Pancreas (tissue), 10 donors: ENCODE data around the gene ITPR1. TPM values are rescaled to one million over a fixed set of nuclear protein-coding genes. Genes with fewer than 3 reads are reported as not detected.

Source experiments
- ATAC-seq, 4 donors: fragments of 200-7000 bp; cut with Tn5 transposase; one replicate each; pipeline versions ENCODE4 v1.8.0 to v1.9.1; 2020; ENCODE audit warnings: mild to moderate bottlenecking in 4 of 4, moderate library complexity in 4 of 4
- DNase-seq, 6 donors: peaks; one replicate each; pipeline ENCODE4 v3.0.0-alpha.2; 2020
- FAIRE-seq: peaks from 2 replicates; lab custom pipeline; 2012; peaks lifted over from hg19 to GRCh38; lab: Jason Lieb, UNC
- H3K27ac ChIP-seq, 4 donors: fragments of 200-600 bp; sonication (generic); 1 replicate in 3 of 4; 2 replicates in 1 of 4; pipeline versions ENCODE4 v1.5.0 to v1.8.0; 2020
- H3K27me3 ChIP-seq, 4 donors: fragments of 200-600 bp; one replicate each; pipeline ENCODE4 v1.8.0; 2021
- H3K36me3 ChIP-seq, 3 donors: fragments of 200-600 bp; sonication (generic) in 1 of 3; one replicate each; pipeline versions ENCODE4 v1.5.0 to v1.8.0; 2020 to 2021
- H3K4me1 ChIP-seq, 3 donors: fragments of 200-600 bp; one replicate each; pipeline ENCODE4 v1.8.0; 2021
- H3K4me3 ChIP-seq, 4 donors: fragments of 200-600 bp; sonication (generic) in 2 of 4; one replicate each; pipeline versions ENCODE4 v1.5.0 to v1.8.0; 2020 to 2021
- H3K9me3 ChIP-seq, 4 donors: fragments of 200-600 bp; one replicate each; pipeline ENCODE4 v1.8.0; 2021
- WGBS, 2 donors: extraction: QIAGEN DNeasy Blood & Tissue Kit; methylation state at CpG; one replicate each; pipeline ENCODE4 v1.1.7; 2013; 5-methylcytosine and 5-hydroxymethylcytosine counted together
- intact Hi-C, 3 donors: fragments of 100-400 bp; cut with DNase I; formaldehyde crosslinking; loops; one replicate each; pipeline versions ENCODE4 v1.11.1 to v1.14.2; 2022
- polyA plus RNA-seq, 2 donors: library from polyadenylated mRNA; stranded (reverse); fragments of 200-250 nt; gene quantifications; one replicate each; pipeline ENCODE4 v1.2.3, GENCODE V29; 2013
- total RNA-seq, 6 donors: library from RNA; stranded (reverse); fragmentation: NEBNext Ultra II Directional in 4 of 6; extraction: Animal tissue kit (Norgen Biotek cat#: 25700) in 4 of 6; gene quantifications; one replicate each; pipeline versions ENCODE4 v1.2.1 to v1.2.4, GENCODE V29; 2021 to 2023
- TF ChIP-seq, protein P1 (sequence below), 4 donors: fragments of 200-600 bp; sonication (generic) in 3 of 4; IDR thresholded peaks; one replicate each; pipeline versions ENCODE4 v1.5.0 to v1.8.0; 2021; ENCODE audit warnings: antibody characterized with exemption in 4 of 4
- donor health status: healthy with polysubstance abuse.
- donor health status: DM: no; HTN: no; CAD: no; lungs with moderate emphysema.
- donor health status: DM: no; HTN: no; CAD: no.
- donor health status: control.
- donor health status: control.
- donor health status: Bipolar disorder and iron deficiency.
- donor health status: DM: yes; HTN: yes; CAD: no.
- donor health status: DM: no; HTN: no; CAD: no.
- donor health status: DM: no; HTN: no; CAD: no.
- donor health status: DM: yes; HTN: yes; CAD: no.

Gene ITPR1
- total and polyA plus RNA-seq, 8 donors, result 4.5 to 19.1 (median 10.1) TPM

DNA sequence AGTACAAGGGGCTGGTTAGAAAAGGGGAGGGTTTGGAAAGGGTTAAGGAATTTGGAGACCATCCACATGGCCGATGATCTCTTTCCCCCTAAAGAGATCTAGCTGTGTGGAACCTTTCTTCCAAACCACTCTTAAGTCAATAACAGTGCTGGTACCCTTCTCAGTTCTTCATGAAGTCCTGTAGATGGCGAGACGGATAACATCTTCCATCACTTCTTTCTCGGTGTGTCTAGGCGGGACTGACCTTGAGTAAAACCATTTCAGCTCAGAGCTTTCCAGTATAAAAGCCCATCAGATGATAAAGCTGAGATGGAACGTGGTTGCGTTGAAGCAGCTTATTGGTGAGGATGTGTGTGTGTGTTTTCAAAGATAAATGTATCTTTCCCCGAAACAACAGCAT lies 334.6 kb downstream of the ITPR1 start:
- Histone ChIP-seq H3K4me1 (peaks cover 15 to 29% (median 21%) of the 10 kb centered on the region in 3 donors), H3K36me3 (no peaks in the 10 kb centered on the region), H3K27me3 (no peaks in the 10 kb centered on the region), H3K9me3 (no peaks in the 10 kb centered on the region), H3K27ac (peak overlapping the region in 1 of 4 donors; percentile 12), H3K4me3 (no peak overlapping the region)
- FAIRE-seq, result no peak
- intact Hi-C loops, result no loop called here
- TF ChIP-seq, protein P1, sequence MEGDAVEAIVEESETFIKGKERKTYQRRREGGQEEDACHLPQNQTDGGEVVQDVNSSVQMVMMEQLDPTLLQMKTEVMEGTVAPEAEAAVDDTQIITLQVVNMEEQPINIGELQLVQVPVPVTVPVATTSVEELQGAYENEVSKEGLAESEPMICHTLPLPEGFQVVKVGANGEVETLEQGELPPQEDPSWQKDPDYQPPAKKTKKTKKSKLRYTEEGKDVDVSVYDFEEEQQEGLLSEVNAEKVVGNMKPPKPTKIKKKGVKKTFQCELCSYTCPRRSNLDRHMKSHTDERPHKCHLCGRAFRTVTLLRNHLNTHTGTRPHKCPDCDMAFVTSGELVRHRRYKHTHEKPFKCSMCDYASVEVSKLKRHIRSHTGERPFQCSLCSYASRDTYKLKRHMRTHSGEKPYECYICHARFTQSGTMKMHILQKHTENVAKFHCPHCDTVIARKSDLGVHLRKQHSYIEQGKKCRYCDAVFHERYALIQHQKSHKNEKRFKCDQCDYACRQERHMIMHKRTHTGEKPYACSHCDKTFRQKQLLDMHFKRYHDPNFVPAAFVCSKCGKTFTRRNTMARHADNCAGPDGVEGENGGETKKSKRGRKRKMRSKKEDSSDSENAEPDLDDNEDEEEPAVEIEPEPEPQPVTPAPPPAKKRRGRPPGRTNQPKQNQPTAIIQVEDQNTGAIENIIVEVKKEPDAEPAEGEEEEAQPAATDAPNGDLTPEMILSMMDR (IDR thresholded peaks at IDR 0.05), result no peak
- WGBS, 2 donors, result 69 to 76% methylated on average over 8 of the region's 8 CpGs
- no peak for DNase-seq
- no peak for ATAC-seq

DNA sequence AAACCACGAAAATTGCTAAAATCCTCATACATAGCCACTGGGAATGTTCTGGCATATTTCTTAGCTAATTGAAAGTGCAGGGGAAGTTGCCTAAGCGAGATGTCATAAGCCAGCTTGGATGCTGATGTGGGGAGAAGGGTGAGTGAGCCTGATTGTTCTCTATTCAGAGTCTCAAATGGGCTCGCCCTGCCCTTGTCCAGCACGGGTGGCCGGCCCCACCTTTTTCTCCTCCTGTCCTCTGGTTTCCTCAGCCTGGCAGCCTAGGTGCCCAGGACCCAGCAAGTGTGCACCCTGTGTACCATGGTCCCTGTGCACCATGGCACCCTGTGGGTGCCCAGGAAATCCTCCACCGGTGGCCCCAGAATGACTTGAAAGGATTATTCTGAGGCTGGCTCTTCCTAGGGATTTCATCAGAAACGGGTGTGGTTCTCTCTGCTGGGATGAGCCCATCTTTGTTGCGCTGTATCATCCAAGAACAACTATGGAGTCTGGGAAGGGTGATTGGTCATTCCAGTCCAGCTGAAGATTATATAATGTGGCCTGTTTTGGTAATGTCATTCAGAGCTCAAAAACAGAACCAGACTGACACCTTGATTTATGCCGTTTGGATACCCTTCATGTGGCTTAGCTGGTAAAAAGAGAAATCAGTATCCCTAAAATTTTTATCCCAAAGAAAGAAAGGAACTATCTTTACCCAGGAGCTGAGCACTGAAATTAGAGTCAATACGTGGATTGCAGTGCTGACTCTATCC lies 335.3 kb downstream of the ITPR1 start:
- Histone ChIP-seq H3K4me3 (no peak overlapping the region), H3K9me3 (no peaks in the 10 kb centered on the region), H3K4me1 (peaks cover 15 to 29% (median 21%) of the 10 kb centered on the region in 3 donors), H3K27me3 (no peaks in the 10 kb centered on the region), H3K27ac (peak overlapping the region in 1 of 4 donors; percentile 12), H3K36me3 (no peaks in the 10 kb centered on the region)
- WGBS, 2 donors, result 90 to 91% methylated on average over 10 of the region's 10 CpGs
- DNase-seq, result no peak
- intact Hi-C loops, result no loop called here
- TF ChIP-seq, protein P1 (IDR thresholded peaks at IDR 0.05), result no peak
- no peak for ATAC-seq
- no peak for FAIRE-seq

DNA sequence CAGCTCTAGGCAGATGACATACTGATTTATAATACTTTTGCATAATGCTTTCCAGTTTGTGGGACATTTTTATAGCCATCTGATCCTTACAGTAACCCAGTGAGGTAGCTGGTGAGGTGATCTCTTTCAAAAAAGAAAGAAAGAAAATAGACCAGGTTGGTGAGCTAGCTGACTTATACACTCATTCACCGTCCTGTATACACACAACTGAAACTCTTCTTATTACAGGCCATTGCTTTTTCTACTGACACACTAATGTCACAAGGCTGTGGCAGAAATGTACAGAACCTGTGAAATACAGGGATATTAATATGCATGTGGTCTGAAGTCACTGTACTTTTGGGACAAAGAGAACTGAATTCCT lies 335.9 kb downstream of the ITPR1 start:
- H3K4me1 ChIP-seq, result peaks cover 15 to 29% (median 21%) of the 10 kb centered on the region in 3 donors
- DNase-seq (no peak), ATAC-seq (no peak), FAIRE-seq (no peak)
- intact Hi-C loops, result no loop called here
- H3K27ac ChIP-seq, result no peak overlapping the region
- TF ChIP-seq, protein P1 (IDR thresholded peaks at IDR 0.05), result no peak
- no peak overlapping the region for H3K4me3 ChIP-seq
- no peaks in the 10 kb centered on the region for H3K9me3 ChIP-seq
- no peaks in the 10 kb centered on the region for H3K27me3 ChIP-seq
- 93 to 95% methylated on average over 1 of the region's 1 CpG for WGBS, 2 donors
- H3K36me3 ChIP-seq, result no peaks in the 10 kb centered on the region

DNA sequence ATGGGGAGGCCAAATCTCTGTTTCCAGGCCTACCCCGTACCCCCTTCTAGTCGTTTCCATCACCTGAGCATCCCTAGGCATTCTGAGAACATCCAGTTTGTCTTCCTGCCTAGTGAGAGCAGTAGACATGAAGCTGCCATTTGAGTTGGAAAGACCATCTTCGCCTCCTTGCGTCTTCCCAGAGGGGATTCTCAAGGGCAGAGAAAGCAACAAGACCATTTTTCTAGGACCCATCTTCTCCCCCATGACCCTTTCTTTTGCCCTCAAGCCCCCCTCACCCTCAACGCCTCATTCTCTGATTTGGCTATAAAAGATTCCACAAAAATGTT lies 337.4 kb downstream of the ITPR1 start:
- 85 to 88% methylated on average over 5 of the region's 5 CpGs for WGBS, 2 donors
- ATAC-seq (no peak), FAIRE-seq (no peak), DNase-seq (no peak)
- intact Hi-C loops, result no loop called here
- H3K27ac ChIP-seq, result peak overlapping the region in 2 of 4 donors; percentile 20 to 51
- no peaks in the 10 kb centered on the region for H3K9me3 ChIP-seq
- TF ChIP-seq, protein P1 (IDR thresholded peaks at IDR 0.05), result no peak
- H3K27me3 ChIP-seq, result no peaks in the 10 kb centered on the region
- no peak overlapping the region for H3K4me3 ChIP-seq
- H3K36me3 ChIP-seq, result no peaks in the 10 kb centered on the region
- H3K4me1 ChIP-seq, result peaks cover 6 to 19% (median 13%) of the 10 kb centered on the region in 3 donors

DNA sequence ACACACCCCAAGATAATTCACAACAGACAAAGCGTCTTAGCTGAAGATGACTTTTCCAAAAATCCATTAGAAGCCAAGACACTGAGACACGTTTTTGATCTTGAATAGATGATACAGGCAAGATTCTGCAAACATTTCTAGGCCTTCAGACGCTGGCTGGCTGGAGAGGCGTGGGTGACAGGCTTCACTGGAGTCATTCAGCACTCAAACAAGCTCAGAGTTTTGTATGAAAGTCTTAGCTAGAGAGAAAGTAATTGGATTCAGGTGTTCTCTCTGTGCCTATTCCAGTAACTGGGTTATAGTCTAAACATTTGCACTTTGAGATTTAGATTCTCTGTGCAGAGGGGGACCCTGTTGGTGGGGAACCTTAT lies 338.4 kb downstream of the ITPR1 start:
- H3K27me3 ChIP-seq, result no peaks in the 10 kb centered on the region
- peak in 1 of 4 donors; percentile 3 for ATAC-seq
- peaks cover 0 to 9% (median 5%) of the 10 kb centered on the region in 3 donors for H3K4me1 ChIP-seq
- no peak for FAIRE-seq
- DNase-seq, result no peak
- H3K36me3 ChIP-seq, result no peaks in the 10 kb centered on the region
- H3K27ac ChIP-seq, result peak overlapping the region in 2 of 4 donors; percentile 20 to 37
- no peaks in the 10 kb centered on the region for H3K9me3 ChIP-seq
- no peak overlapping the region for H3K4me3 ChIP-seq
- TF ChIP-seq, protein P1 (IDR thresholded peaks at IDR 0.05), result no peak
- intact Hi-C loops, result no loop called here
- WGBS, 2 donors, result 69 to 76% methylated on average over 4 of the region's 4 CpGs
